ENCODE measurements around the gene GNG13. TPM values are rescaled to one million over a fixed set of nuclear protein-coding genes. Genes with fewer than 3 reads are reported as not detected.

Gene GNG13
- total RNA-seq, 3 donors from 2014 or later (not counting 1 experiment from before 2014, with no cell fraction given), result not detected

DNA sequence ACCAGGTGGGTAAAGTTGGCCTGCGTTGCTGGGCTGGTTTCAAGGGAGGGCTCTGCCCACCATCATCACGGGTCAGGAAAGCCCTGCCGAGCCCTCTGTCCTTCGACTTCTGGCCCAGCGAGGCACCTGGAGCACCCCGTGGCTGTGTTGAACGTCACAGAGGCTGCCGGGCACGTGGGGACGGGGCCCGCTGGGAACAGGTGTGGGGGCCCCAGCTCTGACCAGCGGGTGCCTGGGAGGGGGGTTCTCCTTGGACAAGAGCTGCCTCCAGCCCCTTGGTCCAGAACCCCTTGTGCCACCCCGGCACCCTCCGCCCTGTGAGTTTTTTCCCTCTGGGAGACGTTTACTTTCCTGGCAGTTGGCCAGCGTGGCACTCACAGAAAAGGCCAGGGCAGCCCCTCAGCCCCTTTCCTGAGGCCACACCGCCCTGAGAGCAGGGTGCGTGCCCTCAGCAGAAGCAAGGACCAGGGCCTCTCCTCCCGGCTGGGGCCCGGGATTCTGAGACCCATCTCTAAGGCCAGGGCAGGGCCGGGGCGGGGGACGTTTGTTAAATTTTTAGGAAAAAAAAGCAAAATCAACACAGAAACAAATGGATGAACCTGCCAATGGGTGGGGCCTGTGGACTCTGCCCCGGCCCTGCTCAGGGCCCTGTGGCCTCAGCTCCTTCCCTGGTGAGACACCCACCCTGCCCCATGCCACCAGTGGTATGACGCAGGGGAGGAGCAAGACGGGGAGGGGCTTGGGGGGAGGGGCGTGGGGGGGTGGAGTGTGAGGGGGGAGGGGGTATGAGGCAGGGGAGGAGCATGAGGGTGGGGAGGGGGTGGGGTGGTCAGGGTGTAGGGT is 31.3 kb upstream of the GNG13 start:
- DNase-seq, result no peak
- Histone ChIP-seq H3K27ac (ENCODE audit: low read length) (no peak overlapping the region), H3K4me3 (ENCODE audit: low read length) (no peak overlapping the region), H3K36me3 (ENCODE audit: control insufficient read depth, insufficient read depth, low read length) (no peaks in the 10 kb centered on the region), H3K9me3 (ENCODE audit: control insufficient read depth, insufficient read depth, low read length) (peaks cover 12% of the 10 kb centered on the region), H3K4me1 (ENCODE audit: control insufficient read depth, insufficient read depth, low read length) (no peaks in the 10 kb centered on the region), H3K27me3 (ENCODE audit: control insufficient read depth, insufficient read depth, low read length) (no peaks in the 10 kb centered on the region)
- Mint-ChIP-seq H3K36me3 (no peaks in the 10 kb centered on the region), H3K4me3 (no peak overlapping the region), H3K27ac (no peak overlapping the region), H3K4me1 (no peaks in the 10 kb centered on the region), H3K9me3 (peaks cover 3 to 5% of the 10 kb centered on the region in 2 donors), H3K27me3 (ENCODE audit: low read depth in 2 of 2) (peaks cover 0 to 9% of the 10 kb centered on the region in 2 donors)
- intact Hi-C loops (cut with micrococcal nuclease), result no loop called here
- WGBS (ENCODE audit: insufficient coverage), result 76% methylated on average over 24 of the region's 27 CpGs
- no peak for ATAC-seq
- TF ChIP-seq, protein P1, sequence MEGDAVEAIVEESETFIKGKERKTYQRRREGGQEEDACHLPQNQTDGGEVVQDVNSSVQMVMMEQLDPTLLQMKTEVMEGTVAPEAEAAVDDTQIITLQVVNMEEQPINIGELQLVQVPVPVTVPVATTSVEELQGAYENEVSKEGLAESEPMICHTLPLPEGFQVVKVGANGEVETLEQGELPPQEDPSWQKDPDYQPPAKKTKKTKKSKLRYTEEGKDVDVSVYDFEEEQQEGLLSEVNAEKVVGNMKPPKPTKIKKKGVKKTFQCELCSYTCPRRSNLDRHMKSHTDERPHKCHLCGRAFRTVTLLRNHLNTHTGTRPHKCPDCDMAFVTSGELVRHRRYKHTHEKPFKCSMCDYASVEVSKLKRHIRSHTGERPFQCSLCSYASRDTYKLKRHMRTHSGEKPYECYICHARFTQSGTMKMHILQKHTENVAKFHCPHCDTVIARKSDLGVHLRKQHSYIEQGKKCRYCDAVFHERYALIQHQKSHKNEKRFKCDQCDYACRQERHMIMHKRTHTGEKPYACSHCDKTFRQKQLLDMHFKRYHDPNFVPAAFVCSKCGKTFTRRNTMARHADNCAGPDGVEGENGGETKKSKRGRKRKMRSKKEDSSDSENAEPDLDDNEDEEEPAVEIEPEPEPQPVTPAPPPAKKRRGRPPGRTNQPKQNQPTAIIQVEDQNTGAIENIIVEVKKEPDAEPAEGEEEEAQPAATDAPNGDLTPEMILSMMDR (IDR thresholded peaks at IDR 0.05), result no peak

GRCh38 chr16:830871-831570 is 30.5 kb upstream of the GNG13 start:
- no peak for ATAC-seq

GRCh38 chr16:830107-830870 is 29.8 kb upstream of the GNG13 start:
- peaks cover 0 to 9% of the 10 kb centered on the region in 2 donors for H3K27me3 Mint-ChIP-seq (ENCODE audit: low read depth in 2 of 2)
- Histone ChIP-seq H3K36me3 (ENCODE audit: control insufficient read depth, insufficient read depth, low read length) (no peaks in the 10 kb centered on the region), H3K4me3 (ENCODE audit: low read length) (no peak overlapping the region), H3K27ac (ENCODE audit: low read length) (no peak overlapping the region), H3K4me1 (ENCODE audit: control insufficient read depth, insufficient read depth, low read length) (no peaks in the 10 kb centered on the region), H3K27me3 (ENCODE audit: control insufficient read depth, insufficient read depth, low read length) (no peaks in the 10 kb centered on the region), H3K9me3 (ENCODE audit: control insufficient read depth, insufficient read depth, low read length) (no peaks in the 10 kb centered on the region)
- DNase-seq (no peak), ATAC-seq (no peak)
- WGBS (ENCODE audit: insufficient coverage), result 75% methylated on average over 43 of the region's 43 CpGs
- no peaks in the 10 kb centered on the region for H3K9me3 Mint-ChIP-seq
- no peaks in the 10 kb centered on the region for H3K36me3 Mint-ChIP-seq
- no peaks in the 10 kb centered on the region for H3K4me1 Mint-ChIP-seq
- no peak overlapping the region for H3K4me3 Mint-ChIP-seq
- intact Hi-C loops (cut with micrococcal nuclease), result no loop called here
- H3K27ac Mint-ChIP-seq, result no peak overlapping the region
- TF ChIP-seq, protein P1 (IDR thresholded peaks at IDR 0.05), result no peak

More at GRCh38 chr16:830871-831570, 30.5 kb upstream of the GNG13 start:
- Mint-ChIP-seq H3K27ac (no peak overlapping the region), H3K4me1 (no peaks in the 10 kb centered on the region), H3K36me3 (no peaks in the 10 kb centered on the region), H3K27me3 (ENCODE audit: low read depth in 2 of 2) (peaks cover 0 to 9% of the 10 kb centered on the region in 2 donors), H3K4me3 (no peak overlapping the region), H3K9me3 (no peaks in the 10 kb centered on the region)
- 23% methylated on average over 24 of the region's 24 CpGs for WGBS (ENCODE audit: insufficient coverage)
- Histone ChIP-seq H3K36me3 (ENCODE audit: control insufficient read depth, insufficient read depth, low read length) (no peaks in the 10 kb centered on the region), H3K27ac (ENCODE audit: low read length) (no peak overlapping the region), H3K4me3 (ENCODE audit: low read length) (no peak overlapping the region), H3K9me3 (ENCODE audit: control insufficient read depth, insufficient read depth, low read length) (peaks cover 7% of the 10 kb centered on the region), H3K27me3 (ENCODE audit: control insufficient read depth, insufficient read depth, low read length) (no peaks in the 10 kb centered on the region), H3K4me1 (ENCODE audit: control insufficient read depth, insufficient read depth, low read length) (no peaks in the 10 kb centered on the region)
- intact Hi-C loops (cut with micrococcal nuclease), result no loop called here
- no peak for DNase-seq
- TF ChIP-seq, protein P1 (IDR thresholded peaks at IDR 0.05), result no peak
